PC-9 (cell line): ENCODE data around the gene CCDC88C.

Source experiments
- CTCF ChIP-seq: fragments of 200-600 bp; sonication (generic); conservative IDR thresholded peaks from 2 replicates; pipeline ENCODE4 v1.6.1; 2017; ENCODE audit warnings: mixed run types, antibody characterized with exemption, mild to moderate bottlenecking, moderate library complexity
- EZH2 ChIP-seq: fragments of 200-600 bp; sonication (generic); IDR thresholded peaks from 2 replicates; pipeline ENCODE4 v1.8.0; 2017; ENCODE audit warnings: antibody characterized with exemption, low read depth

DNA sequence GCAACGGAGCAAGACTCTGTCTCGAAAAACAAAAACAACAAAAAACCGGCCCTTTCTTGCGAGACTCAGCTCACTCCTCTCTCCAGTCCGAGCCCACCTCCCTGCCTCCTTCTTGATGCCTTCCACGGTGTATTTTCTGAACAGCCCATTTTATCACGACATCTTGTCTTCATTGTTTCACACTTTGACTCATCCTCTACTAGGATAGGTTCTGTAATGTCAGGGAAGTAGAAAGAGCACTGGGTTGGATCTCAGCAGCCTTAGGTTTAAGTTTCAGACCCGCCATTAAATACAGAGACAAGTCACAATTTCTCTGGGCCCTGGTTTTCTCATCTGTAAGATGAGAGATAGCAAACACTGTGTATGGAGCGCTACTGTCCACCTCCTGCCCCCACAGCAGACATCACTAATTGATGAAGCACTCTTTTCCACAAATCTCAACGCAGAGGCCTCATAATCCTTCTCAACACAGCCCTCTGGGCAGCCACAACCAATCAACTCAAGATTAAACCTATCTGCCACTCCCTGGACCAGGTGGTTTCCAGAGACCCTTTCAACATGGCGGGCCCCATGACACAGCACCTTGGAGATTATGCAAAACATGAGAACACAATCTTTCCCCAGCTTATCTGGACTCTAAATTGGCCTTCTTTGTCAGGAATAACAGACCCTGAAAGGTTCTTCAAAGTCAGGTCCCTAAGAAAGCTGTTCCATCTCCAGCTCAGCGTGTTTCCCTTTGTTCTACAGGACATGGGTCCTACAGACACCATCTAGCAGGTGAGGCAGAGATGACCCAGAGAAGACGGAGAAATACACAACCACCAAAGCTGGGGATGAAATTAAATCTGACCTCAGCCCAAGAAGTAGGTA is 35.6 kb downstream of the CCDC88C start:
- TF ChIP-seq CTCF (no peak), EZH2 (no peak)
